ENCODE measurements around the gene LIX1L. TPM values are rescaled to one million over a fixed set of nuclear protein-coding genes. Genes with fewer than 3 reads are reported as not detected.

The LIX1L gene
- total RNA-seq, 6 experiments from 2014 or later: 10.6 to 11.9 (median 11.0) TPM

DNA sequence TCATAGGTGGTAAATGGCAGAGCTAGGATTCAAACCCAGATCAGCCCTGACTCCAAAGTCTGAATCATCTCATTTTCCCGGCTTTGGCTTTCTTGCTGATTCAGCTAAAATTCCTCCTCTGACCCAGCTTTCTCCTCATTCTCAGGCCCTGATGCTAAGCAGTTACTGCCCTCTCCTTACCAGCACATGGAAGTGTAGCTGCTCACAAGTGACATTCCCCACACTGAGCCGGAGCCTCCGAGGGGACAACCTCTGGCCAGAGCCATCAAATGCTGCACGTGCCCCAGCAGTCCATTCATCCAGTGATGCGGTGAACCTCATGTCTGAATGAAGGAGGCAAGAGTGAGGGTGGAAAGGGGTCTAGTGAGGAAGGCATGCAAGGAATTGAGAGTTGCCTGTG lies 59.1 kb downstream of the LIX1L start:
- H3K27me3 ChIP-seq: no peaks in the 10 kb centered on the region
- WGBS (ENCODE audit: insufficient coverage, low coverage, low lambda C conversion rate, missing lambda C conversion rate): 0% methylated on average over 1 of the region's 5 CpGs
- intact Hi-C loops (cut with DNase I): no loop called here
- TF ChIP-seq, protein P1, sequence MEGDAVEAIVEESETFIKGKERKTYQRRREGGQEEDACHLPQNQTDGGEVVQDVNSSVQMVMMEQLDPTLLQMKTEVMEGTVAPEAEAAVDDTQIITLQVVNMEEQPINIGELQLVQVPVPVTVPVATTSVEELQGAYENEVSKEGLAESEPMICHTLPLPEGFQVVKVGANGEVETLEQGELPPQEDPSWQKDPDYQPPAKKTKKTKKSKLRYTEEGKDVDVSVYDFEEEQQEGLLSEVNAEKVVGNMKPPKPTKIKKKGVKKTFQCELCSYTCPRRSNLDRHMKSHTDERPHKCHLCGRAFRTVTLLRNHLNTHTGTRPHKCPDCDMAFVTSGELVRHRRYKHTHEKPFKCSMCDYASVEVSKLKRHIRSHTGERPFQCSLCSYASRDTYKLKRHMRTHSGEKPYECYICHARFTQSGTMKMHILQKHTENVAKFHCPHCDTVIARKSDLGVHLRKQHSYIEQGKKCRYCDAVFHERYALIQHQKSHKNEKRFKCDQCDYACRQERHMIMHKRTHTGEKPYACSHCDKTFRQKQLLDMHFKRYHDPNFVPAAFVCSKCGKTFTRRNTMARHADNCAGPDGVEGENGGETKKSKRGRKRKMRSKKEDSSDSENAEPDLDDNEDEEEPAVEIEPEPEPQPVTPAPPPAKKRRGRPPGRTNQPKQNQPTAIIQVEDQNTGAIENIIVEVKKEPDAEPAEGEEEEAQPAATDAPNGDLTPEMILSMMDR (IDR thresholded peaks at IDR 0.05): no peak
- no peak for TF ChIP-seq POLR2A (IDR thresholded peaks at IDR 0.05)
- H3K36me3 ChIP-seq: no peaks in the 10 kb centered on the region
- no peak overlapping the region for H3K4me3 ChIP-seq
- no peaks in the 10 kb centered on the region for H3K4me1 ChIP-seq
- H3K27ac ChIP-seq: no peak overlapping the region
- no peaks in the 10 kb centered on the region for H3K9me3 ChIP-seq
- ATAC-seq (no peak), DNase-seq (no peak)

DNA sequence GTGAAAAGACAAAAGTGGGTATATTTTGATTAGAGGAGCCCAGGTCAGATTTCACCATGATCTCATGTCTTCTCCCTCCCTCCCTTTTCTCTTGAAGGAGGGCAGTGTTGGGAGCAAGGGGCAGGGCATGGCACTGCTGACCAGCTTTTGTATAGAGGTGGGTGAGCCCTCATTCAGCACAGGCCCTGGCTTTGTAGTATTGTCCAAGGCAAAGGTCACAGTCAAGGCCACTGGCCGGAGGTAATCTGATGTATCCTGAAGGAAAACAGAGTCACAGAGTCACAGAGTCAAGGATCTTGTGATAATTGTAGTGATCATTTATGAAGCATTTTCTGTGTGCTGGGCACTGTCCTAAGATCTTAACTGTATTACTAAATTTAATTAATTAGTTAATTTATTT lies 59.8 kb downstream of the LIX1L start:
- TF ChIP-seq, protein P1 (IDR thresholded peaks at IDR 0.05): no peak
- no peak for TF ChIP-seq POLR2A (IDR thresholded peaks at IDR 0.05)
- Histone ChIP-seq H3K4me1 (no peaks in the 10 kb centered on the region), H3K27ac (no peak overlapping the region), H3K27me3 (no peaks in the 10 kb centered on the region), H3K36me3 (no peaks in the 10 kb centered on the region), H3K9me3 (no peaks in the 10 kb centered on the region), H3K4me3 (no peak overlapping the region)
- WGBS (ENCODE audit: insufficient coverage, low coverage, low lambda C conversion rate, missing lambda C conversion rate): 42% methylated on average over 1 of the region's 1 CpG
- peak in 3 of 4 donors; percentile 16 to 42 (median 25) for ATAC-seq
- intact Hi-C loops (cut with DNase I): no loop called here
- DNase-seq: no peak

DNA sequence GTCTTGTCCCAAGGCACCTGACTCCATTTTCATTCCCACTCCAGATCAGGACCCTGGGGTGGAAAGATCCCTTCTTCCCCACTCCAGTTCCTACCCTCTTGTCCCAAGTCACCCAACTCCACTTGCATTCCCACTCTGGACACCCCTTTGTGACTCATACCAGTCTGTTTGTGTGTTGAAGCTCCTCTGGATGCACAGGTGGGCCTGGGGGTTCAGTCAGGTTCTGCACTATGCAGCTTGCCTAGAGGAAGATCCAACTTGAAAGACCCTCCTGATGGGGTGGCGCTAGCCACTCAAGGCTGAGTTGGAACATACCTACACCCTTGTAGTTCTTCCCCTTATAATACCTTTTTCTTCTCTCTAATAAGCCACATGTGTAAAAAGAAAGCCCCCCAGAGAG lies 62.3 kb downstream of the LIX1L start:
- 100% methylated on average over 1 of the region's 1 CpG for WGBS (ENCODE audit: insufficient coverage, low coverage, low lambda C conversion rate, missing lambda C conversion rate)
- DNase-seq (no peak), ATAC-seq (no peak)
- no peak overlapping the region for H3K4me3 ChIP-seq
- intact Hi-C loops (cut with DNase I): no loop called here
- H3K27me3 ChIP-seq: no peaks in the 10 kb centered on the region
- TF ChIP-seq, protein P1 (IDR thresholded peaks at IDR 0.05): no peak
- no peak for TF ChIP-seq POLR2A (IDR thresholded peaks at IDR 0.05)
- H3K36me3 ChIP-seq: no peaks in the 10 kb centered on the region
- no peaks in the 10 kb centered on the region for H3K9me3 ChIP-seq
- no peak overlapping the region for H3K27ac ChIP-seq
- H3K4me1 ChIP-seq: peaks cover 0 to 7% (median 3%) of the 10 kb centered on the region in 4 donors

DNA sequence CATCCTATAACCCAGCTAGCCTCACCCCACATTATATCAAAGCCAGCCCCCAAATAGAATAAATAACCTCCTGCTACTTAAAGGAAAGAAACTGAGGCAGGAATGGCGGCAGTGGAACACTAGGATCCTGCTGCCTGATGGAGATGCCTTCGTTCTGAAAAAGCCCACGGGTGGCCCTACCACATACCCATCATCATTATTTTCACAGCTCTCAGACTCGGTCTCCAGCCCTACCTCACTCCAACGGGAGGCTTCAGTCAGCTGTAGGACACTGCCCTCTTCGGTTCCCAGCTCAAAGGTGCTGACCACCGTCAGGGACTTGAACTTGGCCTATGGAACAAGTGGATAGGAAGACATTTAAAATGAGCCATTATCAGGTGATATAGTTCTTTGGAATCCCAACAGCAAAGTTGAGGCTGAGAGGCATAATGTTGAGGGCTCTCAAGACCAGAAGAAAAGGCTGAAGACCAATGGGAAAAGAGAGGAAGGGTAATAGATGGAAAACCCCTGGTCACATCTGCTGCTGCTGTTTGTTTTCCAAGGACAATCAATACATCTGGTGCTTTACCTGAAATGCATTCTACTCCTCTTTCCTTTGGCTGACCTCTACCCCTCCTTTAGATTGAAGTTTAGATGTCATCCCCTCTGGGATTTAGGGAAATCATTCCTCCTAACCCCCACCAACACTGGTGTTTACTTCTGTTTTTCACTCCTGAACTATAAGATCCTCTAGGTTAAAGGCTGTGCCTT lies 64.3 kb downstream of the LIX1L start:
- DNase-seq (no peak), ATAC-seq (no peak)
- intact Hi-C loops (cut with DNase I): no loop called here
- H3K27ac ChIP-seq: peak overlapping the region in 1 of 3 donors; percentile 69
- H3K27me3 ChIP-seq: no peaks in the 10 kb centered on the region
- H3K36me3 ChIP-seq: no peaks in the 10 kb centered on the region
- TF ChIP-seq, protein P1 (IDR thresholded peaks at IDR 0.05): no peak
- no peak for TF ChIP-seq POLR2A (IDR thresholded peaks at IDR 0.05)
- H3K4me3 ChIP-seq: no peak overlapping the region
- WGBS (ENCODE audit: insufficient coverage, low coverage, low lambda C conversion rate, missing lambda C conversion rate): 83% methylated on average over 7 of the region's 7 CpGs
- no peaks in the 10 kb centered on the region for H3K9me3 ChIP-seq
- H3K4me1 ChIP-seq: peaks cover 0 to 7% (median 3%) of the 10 kb centered on the region in 4 donors

Data from right lobe of liver (tissue), 6 donors.